Endothelial cell (in vitro differentiated cells): ENCODE measurements around the gene TLK2. TPM values are rescaled to one million over a fixed set of nuclear protein-coding genes. Genes with fewer than 3 reads are reported as not detected.
"Not testable (repeated sequence)": the region's sequence is repeated elsewhere in the genome, so short reads cannot be mapped to it uniquely, and the experiment has no call there.

Experiments used
- DNase-seq: peaks from one replicate; pipeline ENCODE4 v3.0.0; 2021; ENCODE audit warnings: low spot score
- H3K27ac Mint-ChIP-seq: one replicate; pipeline ENCODE4 v1.8.0; 2021; ENCODE audit warnings: mixed read lengths, inconsistent platforms; ENCODE audit not compliant: unreplicated experiment
- H3K27me3 Mint-ChIP-seq: one replicate; pipeline ENCODE4 v1.8.0; 2021; ENCODE audit warnings: mild to moderate bottlenecking, moderate library complexity, mixed read lengths, inconsistent platforms; ENCODE audit not compliant: unreplicated experiment
- H3K36me3 Mint-ChIP-seq: one replicate; pipeline ENCODE4 v1.8.0; 2021; ENCODE audit warnings: mild to moderate bottlenecking, low read depth, mixed read lengths, inconsistent platforms; ENCODE audit not compliant: unreplicated experiment
- H3K4me1 Mint-ChIP-seq: one replicate; pipeline ENCODE4 v1.8.0; 2021; ENCODE audit warnings: mild to moderate bottlenecking, mixed read lengths, inconsistent platforms; ENCODE audit not compliant: unreplicated experiment
- H3K4me3 Mint-ChIP-seq: one replicate; pipeline ENCODE4 v1.8.0; 2021; ENCODE audit warnings: mild to moderate bottlenecking, mixed read lengths, inconsistent platforms; ENCODE audit not compliant: unreplicated experiment
- H3K9me3 Mint-ChIP-seq: one replicate; pipeline ENCODE4 v1.8.0; 2021; ENCODE audit warnings: mixed read lengths, inconsistent platforms; ENCODE audit not compliant: unreplicated experiment
- total RNA-seq: library from RNA; stranded (reverse); fragmentation: NEBNext Ultra II Directional; extraction: Animal tissue kit (Norgen Biotek cat#: 25700); gene quantifications from one replicate; pipeline ENCODE4 v1.2.1, GENCODE V29; 2021; ENCODE audit not compliant: unreplicated experiment

TLK2 gene
- total RNA-seq, 1 donor from 2014 or later, result 47.5 TPM

GRCh38 chr17:62479639-62480258 lies 1.1 kb downstream of the TLK2 start:
- Mint-ChIP-seq H3K36me3 (peaks cover 13% of the 10 kb centered on the region), H3K4me3 (peak overlapping the region; percentile 99), H3K27ac (peak overlapping the region; percentile 98), H3K27me3 (peaks cover 12% of the 10 kb centered on the region), H3K4me1 (peaks cover 16% of the 10 kb centered on the region)
- H3K9me3 Mint-ChIP-seq, result not testable (repeated sequence)
- DNase-seq, result peak; percentile 52

GRCh38 chr17:62482553-62482952 lies 3.9 kb downstream of the TLK2 start:
- H3K27ac Mint-ChIP-seq, H3K9me3 Mint-ChIP-seq, H3K27me3 Mint-ChIP-seq, H3K36me3 Mint-ChIP-seq, DNase-seq: not testable (repeated sequence)
- Mint-ChIP-seq H3K4me1 (peaks cover 10% of the 10 kb centered on the region), H3K4me3 (peak overlapping the region; percentile 65)

- not testable (repeated sequence) for H3K27me3 Mint-ChIP-seq, H3K9me3 Mint-ChIP-seq
Observed at GRCh38 chr17:62490990-62491389, 12.4 kb downstream of the TLK2 start.

GRCh38 chr17:62493049-62493655 lies 14.5 kb downstream of the TLK2 start:
- not testable (repeated sequence) for H3K27me3 Mint-ChIP-seq, DNase-seq, H3K27ac Mint-ChIP-seq, H3K4me3 Mint-ChIP-seq, H3K9me3 Mint-ChIP-seq, H3K36me3 Mint-ChIP-seq, H3K4me1 Mint-ChIP-seq

More at GRCh38 chr17:62490990-62491389, 12.4 kb downstream of the TLK2 start:
- not testable (repeated sequence) for H3K36me3 Mint-ChIP-seq, H3K4me3 Mint-ChIP-seq, DNase-seq, H3K4me1 Mint-ChIP-seq, H3K27ac Mint-ChIP-seq

- not testable (repeated sequence) for H3K4me3 Mint-ChIP-seq, H3K4me1 Mint-ChIP-seq, H3K27ac Mint-ChIP-seq, H3K9me3 Mint-ChIP-seq, DNase-seq, H3K27me3 Mint-ChIP-seq, H3K36me3 Mint-ChIP-seq
Observed at GRCh38 chr17:62494073-62494472, 15.4 kb downstream of the TLK2 start.

- not testable (repeated sequence) for H3K4me3 Mint-ChIP-seq, H3K4me1 Mint-ChIP-seq, H3K9me3 Mint-ChIP-seq, H3K36me3 Mint-ChIP-seq, H3K27ac Mint-ChIP-seq, H3K27me3 Mint-ChIP-seq, DNase-seq
Observed at GRCh38 chr17:62496344-62496743, 17.7 kb downstream of the TLK2 start.

- not testable (repeated sequence) for H3K9me3 Mint-ChIP-seq, H3K27me3 Mint-ChIP-seq, DNase-seq, H3K4me3 Mint-ChIP-seq, H3K36me3 Mint-ChIP-seq, H3K4me1 Mint-ChIP-seq, H3K27ac Mint-ChIP-seq
Observed at GRCh38 chr17:62498796-62499195, 20.2 kb downstream of the TLK2 start.

- H3K4me3 Mint-ChIP-seq, H3K36me3 Mint-ChIP-seq, H3K4me1 Mint-ChIP-seq, H3K27me3 Mint-ChIP-seq, DNase-seq, H3K27ac Mint-ChIP-seq, H3K9me3 Mint-ChIP-seq: not testable (repeated sequence)
Observed at GRCh38 chr17:62500463-62500862, 21.8 kb downstream of the TLK2 start.

- H3K4me3 Mint-ChIP-seq, H3K27me3 Mint-ChIP-seq, H3K27ac Mint-ChIP-seq, H3K4me1 Mint-ChIP-seq, H3K36me3 Mint-ChIP-seq, DNase-seq, H3K9me3 Mint-ChIP-seq: not testable (repeated sequence)
Observed at GRCh38 chr17:62504857-62505256, 26.2 kb downstream of the TLK2 start.

GRCh38 chr17:62507191-62507836 lies 28.7 kb downstream of the TLK2 start:
- not testable (repeated sequence) for H3K27ac Mint-ChIP-seq, H3K36me3 Mint-ChIP-seq, H3K4me3 Mint-ChIP-seq, H3K4me1 Mint-ChIP-seq, H3K9me3 Mint-ChIP-seq, DNase-seq, H3K27me3 Mint-ChIP-seq

- not testable (repeated sequence) for DNase-seq, H3K36me3 Mint-ChIP-seq, H3K4me3 Mint-ChIP-seq, H3K27me3 Mint-ChIP-seq, H3K9me3 Mint-ChIP-seq, H3K4me1 Mint-ChIP-seq, H3K27ac Mint-ChIP-seq
Observed at GRCh38 chr17:62510247-62510819, 31.7 kb downstream of the TLK2 start.

GRCh38 chr17:62511014-62511413 lies 32.4 kb downstream of the TLK2 start:
- not testable (repeated sequence) for H3K4me3 Mint-ChIP-seq, H3K4me1 Mint-ChIP-seq, H3K27me3 Mint-ChIP-seq

More at GRCh38 chr17:62511014-62511413, 32.4 kb downstream of the TLK2 start:
- DNase-seq, H3K27ac Mint-ChIP-seq, H3K9me3 Mint-ChIP-seq, H3K36me3 Mint-ChIP-seq: not testable (repeated sequence)
